Activated CD8-positive, alpha-beta memory T cell treated with anti-CD3 and anti-CD28 coated beads for 4 hours (primary cell): Measurements from ENCODE around the gene CTF1.
"Not testable (repeated sequence)": the region's sequence is repeated elsewhere in the genome, so short reads cannot be mapped to it uniquely, and the experiment has no call there.

ENCODE experiments used
- DNase-seq, 2 donors: peaks; one replicate each; pipeline ENCODE4 v3.0.0-alpha.2; 2020; ENCODE audit warnings: low read depth in 2 of 2

Gene CTF1

GRCh38 chr16:30930160-30930571, 33.8 kb downstream of the CTF1 start:
- no peak for DNase-seq

- DNase-seq, result no peak
Observed at GRCh38 chr16:30931068-30931650, 34.7 kb downstream of the CTF1 start.

GRCh38 chr16:30934827-30935557, 38.6 kb downstream of the CTF1 start:
- no peak for DNase-seq

- DNase-seq, result no peak
Observed at GRCh38 chr16:30937692-30938091, 41.3 kb downstream of the CTF1 start.

- DNase-seq, result not testable (repeated sequence)
Observed at GRCh38 chr16:30939571-30939970, 43.2 kb downstream of the CTF1 start.

- DNase-seq, result peak in 1 of 2 donors; percentile 16
Observed at GRCh38 chr16:30941600-30942425, 45.4 kb downstream of the CTF1 start.

- no peak for DNase-seq
Observed at GRCh38 chr16:30942426-30942806, 46.0 kb downstream of the CTF1 start.

GRCh38 chr16:30944352-30944751, 47.9 kb downstream of the CTF1 start:
- no peak for DNase-seq

- no peak for DNase-seq
Observed at GRCh38 chr16:30946671-30947540, 50.5 kb downstream of the CTF1 start.

- no peak for DNase-seq
Observed at GRCh38 chr16:30947541-30947858, 51.1 kb downstream of the CTF1 start.

GRCh38 chr16:30947859-30948666, 51.6 kb downstream of the CTF1 start:
- DNase-seq, result no peak

- no peak for DNase-seq
Observed at GRCh38 chr16:30948667-30949649, 52.5 kb downstream of the CTF1 start, which contains the start of gene ORAI3. Gene ORAI3, plus strand, starts transcription at chr16:30949068. Its CDS starts 222 bp downstream, at chr16:30949290.

- no peak for DNase-seq
Observed at GRCh38 chr16:30949650-30950515, 53.5 kb downstream of the CTF1 start.

GRCh38 chr16:30950516-30951065, 54.2 kb downstream of the CTF1 start:
- no peak for DNase-seq

- no peak for DNase-seq
Observed at GRCh38 chr16:30951193-30951592, 54.8 kb downstream of the CTF1 start.

GRCh38 chr16:30951750-30952149, 55.3 kb downstream of the CTF1 start:
- no peak for DNase-seq

GRCh38 chr16:30953111-30953510, 56.7 kb downstream of the CTF1 start:
- DNase-seq, result no peak
